HEK293 (cell line): ENCODE data around the gene IRF1.

Source experiments
- CTCF ChIA-PET: fragments of 350-600 bp; formaldehyde crosslinking; extraction: SDS; loops from one replicate; lab custom pipeline; 2021; ENCODE audit warnings: antibody characterized with exemption; lab: Yijun Ruan, JAX
- POLR2A ChIA-PET: fragments of 300-600 bp; formaldehyde crosslinking; extraction: SDS; loops from one replicate; lab custom pipeline; 2020; ENCODE audit warnings: antibody characterized with exemption, inconsistent platforms; lab: Yijun Ruan, JAX
- H3K27ac ChIP-seq: fragments of 200-500 bp; sonication (Bioruptor generic); 2 replicates; pipeline ENCODE4 v1.5.1; 2014; ENCODE audit warnings: low read depth, low read length, control low read depth, inconsistent platforms; ENCODE audit errors: extremely low read depth
- H3K36me3 ChIP-seq, 2 experiments: fragments of 200-500 bp in 1 of 2; sonication (Bioruptor generic) in 1 of 2; 1 replicate in 1 of 2; 2 replicates in 1 of 2; pipeline ENCODE4 v1.5.1; 2014 to 2017; ENCODE audit warnings: inconsistent platforms in 2 of 2, low read length in 2 of 2; ENCODE audit not compliant: control insufficient read depth in 2 of 2, insufficient read depth in 1 of 2
- H3K4me1 ChIP-seq: fragments of 200-500 bp; sonication (Bioruptor generic); 2 replicates; pipeline ENCODE4 v1.5.1; 2014; ENCODE audit warnings: mild to moderate bottlenecking, low read length, inconsistent platforms; ENCODE audit not compliant: control insufficient read depth, insufficient read depth
- H3K4me3 ChIP-seq: 2 replicates; pipeline ENCODE4 v1.5.1; 2011; ENCODE audit warnings: low read depth, mild to moderate bottlenecking, control low read depth, low read length, moderate library complexity
- H3K9me3 ChIP-seq: fragments of 200-500 bp; sonication (Bioruptor generic); 2 replicates; pipeline ENCODE4 v1.5.1; 2014; ENCODE audit warnings: low read depth, low read length, inconsistent platforms; ENCODE audit not compliant: control insufficient read depth, insufficient read depth
- BCL11B ChIP-seq: fragments of 450-650 bp; formaldehyde crosslinking; IDR thresholded peaks from 2 replicates; pipeline ENCODE4 v1.5.1; 2016; ENCODE audit warnings: low read depth, missing biosample characterization, missing genetic modification characterization
- GLIS2 ChIP-seq: fragments of 450-650 bp; formaldehyde crosslinking; IDR thresholded peaks from 2 replicates; pipeline ENCODE4 v1.5.1; 2016; ENCODE audit warnings: missing biosample characterization, missing genetic modification characterization
- KLF16 ChIP-seq: fragments of 450-650 bp; formaldehyde crosslinking; IDR thresholded peaks from 2 replicates; pipeline ENCODE4 v1.5.1; 2017; ENCODE audit warnings: missing biosample characterization, missing genetic modification characterization
- RBAK ChIP-seq: fragments of 450-650 bp; formaldehyde crosslinking; IDR thresholded peaks from 2 replicates; pipeline ENCODE4 v1.5.1; 2016; ENCODE audit warnings: missing biosample characterization, missing genetic modification characterization
- SP3 ChIP-seq: fragments of 450-650 bp; formaldehyde crosslinking; IDR thresholded peaks from 2 replicates; pipeline ENCODE4 v1.5.1; 2016; ENCODE audit warnings: missing biosample characterization, missing genetic modification characterization
- ZBTB7A ChIP-seq: fragments of 450-650 bp; formaldehyde crosslinking; IDR thresholded peaks from 2 replicates; pipeline ENCODE4 v1.5.1; 2016; ENCODE audit warnings: low read depth, missing biosample characterization, missing genetic modification characterization
- ZFHX2 ChIP-seq: fragments of 450-650 bp; formaldehyde crosslinking; conservative IDR thresholded peaks from 2 replicates; pipeline ENCODE4 v1.5.1; 2016; ENCODE audit warnings: missing biosample characterization, missing genetic modification characterization
- ZNF2 ChIP-seq: fragments of 450-650 bp; formaldehyde crosslinking; IDR thresholded peaks from 2 replicates; pipeline ENCODE4 v1.5.1; 2016; ENCODE audit warnings: missing biosample characterization, missing genetic modification characterization
- ZNF24 ChIP-seq: fragments of 450-650 bp; formaldehyde crosslinking; IDR thresholded peaks from 2 replicates; pipeline ENCODE4 v1.5.1; 2016; ENCODE audit warnings: missing biosample characterization, missing genetic modification characterization
- ZNF311 ChIP-seq: fragments of 450-650 bp; formaldehyde crosslinking; IDR thresholded peaks from 2 replicates; pipeline ENCODE4 v1.5.1; 2017; ENCODE audit warnings: missing biosample characterization, missing genetic modification characterization, borderline replicate concordance
- ZNF391 ChIP-seq: fragments of 450-650 bp; formaldehyde crosslinking; IDR thresholded peaks from 2 replicates; pipeline ENCODE4 v1.5.1; 2016; ENCODE audit warnings: low read depth, missing biosample characterization, missing genetic modification characterization, borderline replicate concordance
- ZNF394 ChIP-seq: fragments of 450-650 bp; formaldehyde crosslinking; IDR thresholded peaks from 2 replicates; pipeline ENCODE4 v1.5.1; 2016; ENCODE audit warnings: missing biosample characterization, missing genetic modification characterization, mild to moderate bottlenecking, moderate library complexity, borderline replicate concordance
- ZNF423 ChIP-seq: fragments of 450-650 bp; formaldehyde crosslinking; IDR thresholded peaks from 2 replicates; pipeline ENCODE4 v1.5.1; 2016; ENCODE audit warnings: missing biosample characterization, missing genetic modification characterization
- ZNF555 ChIP-seq: fragments of 450-650 bp; formaldehyde crosslinking; conservative IDR thresholded peaks from 2 replicates; pipeline ENCODE4 v1.5.1; 2017; ENCODE audit warnings: missing biosample characterization, mild to moderate bottlenecking, missing genetic modification characterization, inconsistent platforms
- ZSCAN23 ChIP-seq: fragments of 450-650 bp; formaldehyde crosslinking; IDR thresholded peaks from 2 replicates; pipeline ENCODE4 v1.5.1; 2016; ENCODE audit warnings: missing biosample characterization, missing genetic modification characterization
- ZSCAN30 ChIP-seq: fragments of 450-650 bp; IDR thresholded peaks from 2 replicates; pipeline ENCODE4 v1.5.1; 2018; ENCODE audit warnings: missing biosample characterization, mild to moderate bottlenecking, missing genetic modification characterization, moderate library complexity
- TF ChIP-seq, protein P1 (sequence below): fragments of 450-650 bp; formaldehyde crosslinking; IDR thresholded peaks from 2 replicates; pipeline ENCODE4 v1.5.1; 2016; ENCODE audit warnings: missing biosample characterization, missing genetic modification characterization, borderline replicate concordance
- TF ChIP-seq, protein P2 (sequence below): fragments of 450-650 bp; formaldehyde crosslinking; IDR thresholded peaks from 2 replicates; pipeline ENCODE4 v1.5.1; 2016; ENCODE audit warnings: missing biosample characterization, missing genetic modification characterization
- TF ChIP-seq, protein P3 (sequence below): fragments of 450-650 bp; formaldehyde crosslinking; IDR thresholded peaks from 2 replicates; pipeline ENCODE4 v1.5.1; 2017; ENCODE audit warnings: missing biosample characterization, mild to moderate bottlenecking, missing genetic modification characterization, moderate library complexity
- TF ChIP-seq, protein P4 (sequence below): fragments of 450-650 bp; formaldehyde crosslinking; IDR thresholded peaks from 2 replicates; pipeline ENCODE4 v1.5.1; 2016; ENCODE audit warnings: missing biosample characterization, missing genetic modification characterization
- TF ChIP-seq, protein P5 (sequence below): fragments of 450-650 bp; formaldehyde crosslinking; IDR thresholded peaks from 2 replicates; pipeline ENCODE4 v1.5.1; 2016; ENCODE audit warnings: missing biosample characterization, missing genetic modification characterization
- TF ChIP-seq, protein P6 (sequence below): fragments of 450-650 bp; formaldehyde crosslinking; IDR thresholded peaks from 2 replicates; pipeline ENCODE4 v1.5.1; 2017; ENCODE audit warnings: missing biosample characterization, missing genetic modification characterization
- TF ChIP-seq, protein P7 (sequence below): fragments of 450-650 bp; formaldehyde crosslinking; IDR thresholded peaks from 2 replicates; pipeline ENCODE4 v1.5.1; 2016; ENCODE audit warnings: missing biosample characterization, missing genetic modification characterization

The IRF1 gene

DNA sequence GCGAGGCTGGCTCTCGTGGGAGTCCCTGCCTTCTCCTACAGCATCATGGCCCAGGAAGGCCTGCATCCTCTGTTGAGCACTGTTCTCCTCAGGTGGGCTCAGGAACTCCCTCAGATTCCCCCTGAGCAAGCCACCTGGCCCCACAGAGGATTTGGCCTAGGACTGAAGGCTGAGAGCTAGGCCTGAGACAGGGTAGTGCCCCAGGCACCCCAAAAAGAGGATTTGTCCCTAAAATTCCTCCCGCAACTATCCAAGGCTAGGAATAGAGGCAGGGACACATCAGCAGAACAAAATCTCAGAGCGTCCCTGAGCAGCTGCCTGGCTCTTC lies 11.0 kb upstream of the IRF1 start:
- Histone ChIP-seq H3K9me3 (no peaks in the 10 kb centered on the region), H3K4me3 (no peak overlapping the region), H3K36me3 (no peaks in the 10 kb centered on the region), H3K27ac (no peak overlapping the region), H3K4me1 (no peaks in the 10 kb centered on the region)
- TF ChIP-seq ZSCAN23 (tag by site-specific recombination) (no peak), ZNF555 (tag by site-specific recombination) (no peak), ZNF24 (no peak), KLF16 (tag by site-specific recombination) (no peak), ZNF311 (tag by site-specific recombination) (no peak), ZSCAN30 (no peak), SP3 (tag by site-specific recombination) (no peak), ZNF391 (tag by site-specific recombination) (no peak)
- TF ChIP-seq, protein P1, sequence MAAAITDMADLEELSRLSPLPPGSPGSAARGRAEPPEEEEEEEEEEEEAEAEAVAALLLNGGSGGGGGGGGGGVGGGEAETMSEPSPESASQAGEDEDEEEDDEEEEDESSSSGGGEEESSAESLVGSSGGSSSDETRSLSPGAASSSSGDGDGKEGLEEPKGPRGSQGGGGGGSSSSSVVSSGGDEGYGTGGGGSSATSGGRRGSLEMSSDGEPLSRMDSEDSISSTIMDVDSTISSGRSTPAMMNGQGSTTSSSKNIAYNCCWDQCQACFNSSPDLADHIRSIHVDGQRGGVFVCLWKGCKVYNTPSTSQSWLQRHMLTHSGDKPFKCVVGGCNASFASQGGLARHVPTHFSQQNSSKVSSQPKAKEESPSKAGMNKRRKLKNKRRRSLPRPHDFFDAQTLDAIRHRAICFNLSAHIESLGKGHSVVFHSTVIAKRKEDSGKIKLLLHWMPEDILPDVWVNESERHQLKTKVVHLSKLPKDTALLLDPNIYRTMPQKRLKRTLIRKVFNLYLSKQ (tag by site-specific recombination): no peak
- POLR2A ChIA-PET: interaction anchor here (1.0 to 1.5 kb wide), 2 partner anchors 11 to 115 kb away, joined by 3 to 11 read pairs; partner anchors contain the start of gene IRF1
- CTCF ChIA-PET: interaction anchor here (0.5 to 7.7 kb wide), 23 partner anchors 8 to 436 kb away, joined by 3 to 140 read pairs (median 5); partner anchors contain the start of gene SLC22A4

DNA sequence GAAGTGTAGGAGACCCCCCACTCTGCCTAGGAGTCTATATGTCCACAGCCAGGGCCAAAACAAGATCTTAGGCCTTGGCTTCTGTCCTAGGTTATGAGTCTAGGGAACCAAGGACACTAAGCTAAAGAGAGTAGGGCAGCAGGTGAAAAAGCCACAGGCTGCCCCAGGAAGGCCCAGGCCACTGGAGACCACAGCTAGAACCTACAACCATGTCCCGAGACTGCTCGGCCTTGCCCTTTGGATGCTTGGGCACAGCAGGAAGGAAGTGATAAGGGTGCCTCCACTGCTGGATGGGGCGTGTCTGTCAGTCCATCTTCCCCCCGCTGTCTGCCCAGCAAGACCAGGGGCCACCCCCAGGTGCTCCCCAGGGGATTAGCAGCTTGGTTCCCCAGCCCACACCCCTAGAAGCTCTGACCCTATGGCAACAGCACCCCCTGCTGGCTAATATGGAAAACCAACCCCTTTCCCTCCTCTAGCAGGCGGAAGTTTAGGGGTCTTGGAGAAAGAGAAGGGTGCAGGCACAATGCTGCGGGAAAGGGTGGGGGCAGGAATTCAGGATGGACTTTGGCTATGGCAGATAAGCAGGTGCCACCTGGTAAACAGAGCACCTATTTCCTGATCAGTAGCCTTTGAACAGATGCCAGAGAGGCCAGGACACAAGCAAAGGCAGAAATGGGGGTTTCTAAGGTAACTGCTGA lies 10.5 kb upstream of the IRF1 start:
- no peak overlapping the region for H3K4me3 ChIP-seq
- H3K36me3 ChIP-seq: no peaks in the 10 kb centered on the region
- ChIA-PET CTCF (interaction anchor here (0.5 to 7.7 kb wide), 38 partner anchors 9 to 436 kb away, joined by 3 to 140 read pairs (median 4); partner anchors contain the start of gene SLC22A4), POLR2A (interaction anchor here (1.0 to 1.5 kb wide), 3 partner anchors 10 to 277 kb away, joined by 3 to 11 read pairs (median 4); partner anchors contain the start of gene IRF1)
- H3K27ac ChIP-seq: no peak overlapping the region
- no peaks in the 10 kb centered on the region for H3K4me1 ChIP-seq
- H3K9me3 ChIP-seq: no peaks in the 10 kb centered on the region
- TF ChIP-seq BCL11B (tag by site-specific recombination): peak; percentile 63; the same call in 1 of the 2 replicates
- TF ChIP-seq GLIS2 (tag by site-specific recombination): peak; percentile 85
- TF ChIP-seq, protein P2, sequence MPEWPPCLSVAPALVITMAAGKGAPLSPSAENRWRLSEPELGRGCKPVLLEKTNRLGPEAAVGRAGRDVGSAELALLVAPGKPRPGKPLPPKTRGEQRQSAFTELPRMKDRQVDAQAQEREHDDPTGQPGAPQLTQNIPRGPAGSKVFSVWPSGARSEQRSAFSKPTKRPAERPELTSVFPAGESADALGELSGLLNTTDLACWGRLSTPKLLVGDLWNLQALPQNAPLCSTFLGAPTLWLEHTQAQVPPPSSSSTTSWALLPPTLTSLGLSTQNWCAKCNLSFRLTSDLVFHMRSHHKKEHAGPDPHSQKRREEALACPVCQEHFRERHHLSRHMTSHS (tag by site-specific recombination): no peak
- TF ChIP-seq, protein P3, sequence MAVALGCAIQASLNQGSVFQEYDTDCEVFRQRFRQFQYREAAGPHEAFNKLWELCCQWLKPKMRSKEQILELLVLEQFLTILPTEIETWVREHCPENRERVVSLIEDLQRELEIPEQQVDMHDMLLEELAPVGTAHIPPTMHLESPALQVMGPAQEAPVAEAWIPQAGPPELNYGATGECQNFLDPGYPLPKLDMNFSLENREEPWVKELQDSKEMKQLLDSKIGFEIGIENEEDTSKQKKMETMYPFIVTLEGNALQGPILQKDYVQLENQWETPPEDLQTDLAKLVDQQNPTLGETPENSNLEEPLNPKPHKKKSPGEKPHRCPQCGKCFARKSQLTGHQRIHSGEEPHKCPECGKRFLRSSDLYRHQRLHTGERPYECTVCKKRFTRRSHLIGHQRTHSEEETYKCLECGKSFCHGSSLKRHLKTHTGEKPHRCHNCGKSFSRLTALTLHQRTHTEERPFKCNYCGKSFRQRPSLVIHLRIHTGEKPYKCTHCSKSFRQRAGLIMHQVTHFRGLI: no peak
- TF ChIP-seq, protein P4, sequence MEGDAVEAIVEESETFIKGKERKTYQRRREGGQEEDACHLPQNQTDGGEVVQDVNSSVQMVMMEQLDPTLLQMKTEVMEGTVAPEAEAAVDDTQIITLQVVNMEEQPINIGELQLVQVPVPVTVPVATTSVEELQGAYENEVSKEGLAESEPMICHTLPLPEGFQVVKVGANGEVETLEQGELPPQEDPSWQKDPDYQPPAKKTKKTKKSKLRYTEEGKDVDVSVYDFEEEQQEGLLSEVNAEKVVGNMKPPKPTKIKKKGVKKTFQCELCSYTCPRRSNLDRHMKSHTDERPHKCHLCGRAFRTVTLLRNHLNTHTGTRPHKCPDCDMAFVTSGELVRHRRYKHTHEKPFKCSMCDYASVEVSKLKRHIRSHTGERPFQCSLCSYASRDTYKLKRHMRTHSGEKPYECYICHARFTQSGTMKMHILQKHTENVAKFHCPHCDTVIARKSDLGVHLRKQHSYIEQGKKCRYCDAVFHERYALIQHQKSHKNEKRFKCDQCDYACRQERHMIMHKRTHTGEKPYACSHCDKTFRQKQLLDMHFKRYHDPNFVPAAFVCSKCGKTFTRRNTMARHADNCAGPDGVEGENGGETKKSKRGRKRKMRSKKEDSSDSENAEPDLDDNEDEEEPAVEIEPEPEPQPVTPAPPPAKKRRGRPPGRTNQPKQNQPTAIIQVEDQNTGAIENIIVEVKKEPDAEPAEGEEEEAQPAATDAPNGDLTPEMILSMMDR: peak; percentile 69
- TF ChIP-seq, protein P5, sequence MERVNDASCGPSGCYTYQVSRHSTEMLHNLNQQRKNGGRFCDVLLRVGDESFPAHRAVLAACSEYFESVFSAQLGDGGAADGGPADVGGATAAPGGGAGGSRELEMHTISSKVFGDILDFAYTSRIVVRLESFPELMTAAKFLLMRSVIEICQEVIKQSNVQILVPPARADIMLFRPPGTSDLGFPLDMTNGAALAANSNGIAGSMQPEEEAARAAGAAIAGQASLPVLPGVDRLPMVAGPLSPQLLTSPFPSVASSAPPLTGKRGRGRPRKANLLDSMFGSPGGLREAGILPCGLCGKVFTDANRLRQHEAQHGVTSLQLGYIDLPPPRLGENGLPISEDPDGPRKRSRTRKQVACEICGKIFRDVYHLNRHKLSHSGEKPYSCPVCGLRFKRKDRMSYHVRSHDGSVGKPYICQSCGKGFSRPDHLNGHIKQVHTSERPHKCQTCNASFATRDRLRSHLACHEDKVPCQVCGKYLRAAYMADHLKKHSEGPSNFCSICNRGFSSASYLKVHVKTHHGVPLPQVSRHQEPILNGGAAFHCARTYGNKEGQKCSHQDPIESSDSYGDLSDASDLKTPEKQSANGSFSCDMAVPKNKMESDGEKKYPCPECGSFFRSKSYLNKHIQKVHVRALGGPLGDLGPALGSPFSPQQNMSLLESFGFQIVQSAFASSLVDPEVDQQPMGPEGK (tag by site-specific recombination): peak; percentile 78
- TF ChIP-seq, protein P6, sequence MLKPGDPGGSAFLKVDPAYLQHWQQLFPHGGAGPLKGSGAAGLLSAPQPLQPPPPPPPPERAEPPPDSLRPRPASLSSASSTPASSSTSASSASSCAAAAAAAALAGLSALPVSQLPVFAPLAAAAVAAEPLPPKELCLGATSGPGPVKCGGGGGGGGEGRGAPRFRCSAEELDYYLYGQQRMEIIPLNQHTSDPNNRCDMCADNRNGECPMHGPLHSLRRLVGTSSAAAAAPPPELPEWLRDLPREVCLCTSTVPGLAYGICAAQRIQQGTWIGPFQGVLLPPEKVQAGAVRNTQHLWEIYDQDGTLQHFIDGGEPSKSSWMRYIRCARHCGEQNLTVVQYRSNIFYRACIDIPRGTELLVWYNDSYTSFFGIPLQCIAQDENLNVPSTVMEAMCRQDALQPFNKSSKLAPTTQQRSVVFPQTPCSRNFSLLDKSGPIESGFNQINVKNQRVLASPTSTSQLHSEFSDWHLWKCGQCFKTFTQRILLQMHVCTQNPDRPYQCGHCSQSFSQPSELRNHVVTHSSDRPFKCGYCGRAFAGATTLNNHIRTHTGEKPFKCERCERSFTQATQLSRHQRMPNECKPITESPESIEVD (tag by site-specific recombination): no peak
- TF ChIP-seq ZNF423 (tag by site-specific recombination): peak; percentile 78
- peak; percentile 77; the same call in 1 of the 2 replicates for TF ChIP-seq ZNF394 (tag by site-specific recombination)
- no peak for TF ChIP-seq ZBTB7A
- peak; percentile 85 for TF ChIP-seq ZNF2 (tag by site-specific recombination)
- no peak for TF ChIP-seq RBAK (tag by site-specific recombination)
- peak; percentile 61; the same call in 1 of the 2 replicates for TF ChIP-seq ZFHX2
- TF ChIP-seq, protein P7, sequence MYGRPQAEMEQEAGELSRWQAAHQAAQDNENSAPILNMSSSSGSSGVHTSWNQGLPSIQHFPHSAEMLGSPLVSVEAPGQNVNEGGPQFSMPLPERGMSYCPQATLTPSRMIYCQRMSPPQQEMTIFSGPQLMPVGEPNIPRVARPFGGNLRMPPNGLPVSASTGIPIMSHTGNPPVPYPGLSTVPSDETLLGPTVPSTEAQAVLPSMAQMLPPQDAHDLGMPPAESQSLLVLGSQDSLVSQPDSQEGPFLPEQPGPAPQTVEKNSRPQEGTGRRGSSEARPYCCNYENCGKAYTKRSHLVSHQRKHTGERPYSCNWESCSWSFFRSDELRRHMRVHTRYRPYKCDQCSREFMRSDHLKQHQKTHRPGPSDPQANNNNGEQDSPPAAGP (tag by site-specific recombination): peak; percentile 32; the same call in 1 of the 2 replicates
